ENCODE results near the gene ACSL5. TPM values are rescaled to one million over a fixed set of nuclear protein-coding genes. Genes with fewer than 3 reads are reported as not detected.

The ACSL5 gene
- total RNA-seq, 4 donors from 2014 or later: 6.8 to 17.0 (median 10.0) TPM

- no peak for TF ChIP-seq POLR2A (IDR thresholded peaks at IDR 0.05)
- no peaks in the 10 kb centered on the region for H3K4me1 ChIP-seq
- H3K27ac ChIP-seq: no peak overlapping the region
- 85 to 87% methylated on average over 1 of the region's 1 CpG for WGBS, 2 donors
- H3K27me3 ChIP-seq: no peaks in the 10 kb centered on the region
- DNase-seq: no peak
- H3K9me3 ChIP-seq: no peaks in the 10 kb centered on the region
- H3K36me3 ChIP-seq: no peaks in the 10 kb centered on the region
- intact Hi-C loops (cut with DNase I): no loop called here
- no peak overlapping the region for H3K4me3 ChIP-seq (replicated peaks in 1 of 3)
These were observed 33.8 kb downstream of the ACSL5 start for GRCh38 chr10:112407696-112408095.

- Histone ChIP-seq H3K27ac (no peak overlapping the region), H3K4me1 (no peaks in the 10 kb centered on the region), H3K27me3 (no peaks in the 10 kb centered on the region), H3K9me3 (no peaks in the 10 kb centered on the region), H3K36me3 (no peaks in the 10 kb centered on the region), H3K4me3 (replicated peaks in 1 of 3) (no peak overlapping the region)
- no peak for DNase-seq
- TF ChIP-seq POLR2A (IDR thresholded peaks at IDR 0.05) (no peak), CTCF (IDR thresholded peaks at IDR 0.05) (no peak)
- WGBS, 2 donors: 69 to 71% methylated on average over 2 of the region's 2 CpGs
- intact Hi-C loops (cut with DNase I): no loop called here
These were observed 35.4 kb downstream of the ACSL5 start for GRCh38 chr10:112409299-112409698.

- H3K36me3 ChIP-seq: no peaks in the 10 kb centered on the region
These were observed 35.8 kb downstream of the ACSL5 start for GRCh38 chr10:112409755-112410154.

GRCh38 chr10:112412696-112413095 is 38.8 kb downstream of the ACSL5 start:
- WGBS, 2 donors: 95 to 96% methylated on average over 2 of the region's 2 CpGs
- no peaks in the 10 kb centered on the region for H3K36me3 ChIP-seq
- no peaks in the 10 kb centered on the region for H3K27me3 ChIP-seq
- intact Hi-C loops (cut with DNase I): no loop called here
- no peak for DNase-seq
- no peak overlapping the region for H3K27ac ChIP-seq
- H3K4me1 ChIP-seq: no peaks in the 10 kb centered on the region
- no peaks in the 10 kb centered on the region for H3K9me3 ChIP-seq
- no peak overlapping the region for H3K4me3 ChIP-seq (replicated peaks in 1 of 3)
- TF ChIP-seq POLR2A (IDR thresholded peaks at IDR 0.05) (no peak), CTCF (IDR thresholded peaks at IDR 0.05) (no peak)

More at GRCh38 chr10:112409755-112410154, 35.8 kb downstream of the ACSL5 start:
- 74 to 83% methylated on average over 4 of the region's 4 CpGs for WGBS, 2 donors
- H3K4me1 ChIP-seq: no peaks in the 10 kb centered on the region
- intact Hi-C loops (cut with DNase I): no loop called here
- no peak for TF ChIP-seq CTCF (IDR thresholded peaks at IDR 0.05)
- TF ChIP-seq POLR2A (IDR thresholded peaks at IDR 0.05): no peak
- no peaks in the 10 kb centered on the region for H3K27me3 ChIP-seq
- no peaks in the 10 kb centered on the region for H3K9me3 ChIP-seq
- no peak for DNase-seq
- no peak overlapping the region for H3K27ac ChIP-seq
- H3K4me3 ChIP-seq (replicated peaks in 1 of 3): no peak overlapping the region

GRCh38 chr10:112421731-112422130 is 47.8 kb downstream of the ACSL5 start:
- intact Hi-C loops (cut with DNase I): no loop called here
- TF ChIP-seq CTCF (IDR thresholded peaks at IDR 0.05) (no peak), POLR2A (IDR thresholded peaks at IDR 0.05) (no peak)
- DNase-seq: no peak
- H3K9me3 ChIP-seq: no peaks in the 10 kb centered on the region
- no peak overlapping the region for H3K27ac ChIP-seq
- H3K27me3 ChIP-seq: no peaks in the 10 kb centered on the region
- H3K4me3 ChIP-seq (replicated peaks in 1 of 3): no peak overlapping the region
- 98 to 100% methylated on average over 3 of the region's 3 CpGs for WGBS, 2 donors
- H3K4me1 ChIP-seq: no peaks in the 10 kb centered on the region
- peaks cover 0 to 4% of the 10 kb centered on the region in 2 donors for H3K36me3 ChIP-seq

GRCh38 chr10:112424651-112425050 is 50.7 kb downstream of the ACSL5 start:
- H3K4me1 ChIP-seq: no peaks in the 10 kb centered on the region
- WGBS, 2 donors: 59 to 63% methylated on average over 2 of the region's 2 CpGs
- TF ChIP-seq CTCF (IDR thresholded peaks at IDR 0.05) (no peak), POLR2A (IDR thresholded peaks at IDR 0.05) (no peak)
- no peak for DNase-seq
- no peak overlapping the region for H3K4me3 ChIP-seq (replicated peaks in 1 of 3)
- H3K9me3 ChIP-seq: no peaks in the 10 kb centered on the region
- intact Hi-C loops (cut with DNase I): no loop called here
- H3K27me3 ChIP-seq: no peaks in the 10 kb centered on the region
- H3K36me3 ChIP-seq: peaks cover under 1 to 11% of the 10 kb centered on the region in 2 donors
- no peak overlapping the region for H3K27ac ChIP-seq
